Parathyroid adenoma (tissue), 2 donors: ENCODE measurements around the gene MANBA.

Experiments
- H2AFZ ChIP-seq: fragments of 300-600 bp; sonication (generic); one replicate; pipeline ENCODE4 v1.7.0; 2017; ENCODE audit warnings: antibody characterized with exemption, mild to moderate bottlenecking
- H3K27ac ChIP-seq: fragments of 300-600 bp; sonication (generic); one replicate; pipeline ENCODE4 v1.7.0; 2017
- H3K27me3 ChIP-seq: fragments of 300-600 bp; sonication (generic); one replicate; pipeline ENCODE4 v1.7.0; 2017; ENCODE audit warnings: low read length; ENCODE audit not compliant: control insufficient read depth, insufficient read depth
- H3K36me3 ChIP-seq: fragments of 300-600 bp; sonication (generic); one replicate; pipeline ENCODE4 v1.7.0; 2017; ENCODE audit warnings: low read length; ENCODE audit not compliant: control insufficient read depth, insufficient read depth
- H3K4me1 ChIP-seq: fragments of 300-600 bp; sonication (generic); one replicate; pipeline ENCODE4 v1.7.0; 2017; ENCODE audit warnings: control low read depth
- H3K4me2 ChIP-seq: fragments of 300-600 bp; sonication (generic); one replicate; pipeline ENCODE4 v1.7.0; 2017; ENCODE audit warnings: low read length
- H3K4me3 ChIP-seq: fragments of 300-600 bp; sonication (generic); one replicate; pipeline ENCODE4 v1.7.0; 2017; ENCODE audit warnings: low read depth, low read length
- H3K79me2 ChIP-seq: fragments of 300-600 bp; sonication (generic); one replicate; pipeline ENCODE4 v1.7.0; 2017; ENCODE audit warnings: control low read depth
- H3K9ac ChIP-seq: fragments of 300-600 bp; sonication (generic); one replicate; pipeline ENCODE4 v1.7.0; 2017; ENCODE audit warnings: mild to moderate bottlenecking
- H3K9me3 ChIP-seq: fragments of 300-600 bp; sonication (generic); one replicate; pipeline ENCODE4 v1.7.0; 2017; ENCODE audit warnings: low read length; ENCODE audit not compliant: control insufficient read depth
- CTCF ChIP-seq: fragments of 300-600 bp; sonication (generic); IDR thresholded peaks from one replicate; pipeline ENCODE4 v1.7.0; 2017; ENCODE audit warnings: antibody characterized with exemption, mild to moderate bottlenecking
- donor health status: primary hyperparathyroidism.

MANBA gene

GRCh38 chr4:102707150-102707549 lies 53.6 kb downstream of the MANBA start:
- H3K9ac ChIP-seq: no peak overlapping the region
- no peaks in the 10 kb centered on the region for H3K27me3 ChIP-seq
- no peak overlapping the region for H3K27ac ChIP-seq
- H3K36me3 ChIP-seq: no peaks in the 10 kb centered on the region
- no peaks in the 10 kb centered on the region for H3K9me3 ChIP-seq
- no peak for TF ChIP-seq CTCF
- no peak overlapping the region for H2AFZ ChIP-seq
- no peak overlapping the region for H3K4me2 ChIP-seq
- no peak overlapping the region for H3K4me3 ChIP-seq
- peaks cover 4% of the 10 kb centered on the region for H3K79me2 ChIP-seq
- H3K4me1 ChIP-seq: no peaks in the 10 kb centered on the region

- Histone ChIP-seq H3K79me2 (peaks cover 4% of the 10 kb centered on the region), H3K27ac (no peak overlapping the region), H3K4me2 (no peak overlapping the region), H3K27me3 (no peaks in the 10 kb centered on the region), H2AFZ (no peak overlapping the region), H3K9me3 (no peaks in the 10 kb centered on the region), H3K4me1 (no peaks in the 10 kb centered on the region), H3K9ac (no peak overlapping the region), H3K36me3 (no peaks in the 10 kb centered on the region), H3K4me3 (no peak overlapping the region)
- no peak for TF ChIP-seq CTCF
Observed at GRCh38 chr4:102705391-102705935, 55.3 kb downstream of the MANBA start.

- H3K79me2 ChIP-seq: no peaks in the 10 kb centered on the region
- no peak for TF ChIP-seq CTCF
- H3K27ac ChIP-seq: no peak overlapping the region
Observed at GRCh38 chr4:102696758-102697157, 64.0 kb downstream of the MANBA start.

GRCh38 chr4:102694791-102695190 lies 66.0 kb downstream of the MANBA start:
- no peak overlapping the region for H3K4me3 ChIP-seq
- no peak for TF ChIP-seq CTCF
- no peaks in the 10 kb centered on the region for H3K36me3 ChIP-seq
- no peaks in the 10 kb centered on the region for H3K79me2 ChIP-seq
- no peak overlapping the region for H2AFZ ChIP-seq
- no peaks in the 10 kb centered on the region for H3K4me1 ChIP-seq
- no peak overlapping the region for H3K9ac ChIP-seq
- no peaks in the 10 kb centered on the region for H3K27me3 ChIP-seq
- H3K27ac ChIP-seq: no peak overlapping the region
- no peak overlapping the region for H3K4me2 ChIP-seq
- H3K9me3 ChIP-seq: no peaks in the 10 kb centered on the region

More at GRCh38 chr4:102696758-102697157, 64.0 kb downstream of the MANBA start:
- Histone ChIP-seq H3K9ac (no peak overlapping the region), H3K27me3 (no peaks in the 10 kb centered on the region), H2AFZ (no peak overlapping the region), H3K9me3 (no peaks in the 10 kb centered on the region), H3K4me1 (no peaks in the 10 kb centered on the region), H3K36me3 (no peaks in the 10 kb centered on the region), H3K4me2 (no peak overlapping the region), H3K4me3 (no peak overlapping the region)

GRCh38 chr4:102693861-102694260 lies 66.9 kb downstream of the MANBA start:
- Histone ChIP-seq H3K4me1 (no peaks in the 10 kb centered on the region), H2AFZ (no peak overlapping the region), H3K27me3 (no peaks in the 10 kb centered on the region), H3K4me2 (no peak overlapping the region), H3K9ac (no peak overlapping the region), H3K4me3 (no peak overlapping the region), H3K36me3 (no peaks in the 10 kb centered on the region), H3K9me3 (no peaks in the 10 kb centered on the region), H3K79me2 (no peaks in the 10 kb centered on the region), H3K27ac (no peak overlapping the region)
- TF ChIP-seq CTCF: no peak
